HepG2 (cell line): ENCODE data around the gene VKORC1. TPM values are rescaled to one million over a fixed set of nuclear protein-coding genes. Genes with fewer than 3 reads are reported as not detected.

Experiments
- BRF2 ChIP-seq: sonication (generic); formaldehyde crosslinking; IDR thresholded peaks from 2 replicates; pipeline ENCODE4 v1.8.1; 2022; ENCODE audit warnings: mild to moderate bottlenecking, missing genetic modification reagents
- CTCF ChIP-seq: sonication (generic); formaldehyde crosslinking; IDR thresholded peaks from 2 replicates; pipeline ENCODE4 v1.5.0; 2020; ENCODE audit warnings: mild to moderate bottlenecking, missing genetic modification reagents, moderate library complexity
- EEA1 ChIP-seq: sonication (generic); formaldehyde crosslinking; IDR thresholded peaks from 2 replicates; pipeline ENCODE4 v1.5.1; 2020; ENCODE audit warnings: mild to moderate bottlenecking, missing genetic modification reagents, borderline replicate concordance
- FIP1L1 ChIP-seq: fragments of 200-400 bp; formaldehyde crosslinking; IDR thresholded peaks from 2 replicates; pipeline ENCODE4 v1.6.1; 2018; ENCODE audit warnings: low read depth, mild to moderate bottlenecking, low read length, moderate library complexity, borderline replicate concordance; ENCODE audit not compliant: insufficient read depth
- HDAC2 ChIP-seq: sonication (generic); formaldehyde crosslinking; IDR thresholded peaks from 2 replicates; pipeline ENCODE4 v1.4.0; 2020; ENCODE audit warnings: missing genetic modification reagents
- IKZF5 ChIP-seq: IDR thresholded peaks from 2 replicates; pipeline ENCODE4 v1.6.1; 2018; ENCODE audit warnings: missing genetic modification reagents, mild to moderate bottlenecking, missing compliant biosample characterization
- KAT8 ChIP-seq: IDR thresholded peaks from 2 replicates; pipeline ENCODE4 v1.6.1; 2016; ENCODE audit warnings: missing genetic modification reagents, missing compliant biosample characterization
- MIER3 ChIP-seq: IDR thresholded peaks from 2 replicates; pipeline ENCODE4 v1.6.1; 2016; ENCODE audit warnings: missing compliant biosample characterization, borderline replicate concordance
- NFYC ChIP-seq: IDR thresholded peaks from 2 replicates; pipeline ENCODE4 v1.6.1; 2016; ENCODE audit warnings: missing genetic modification reagents, missing compliant biosample characterization
- NR3C1 ChIP-seq: sonication (generic); formaldehyde crosslinking; IDR thresholded peaks from 2 replicates; pipeline ENCODE4 v1.4.0; 2020; ENCODE audit warnings: missing genetic modification reagents
- RARA ChIP-seq: IDR thresholded peaks from 2 replicates; pipeline ENCODE4 v1.6.1; 2016; ENCODE audit warnings: missing genetic modification reagents, missing compliant biosample characterization
- RBAK ChIP-seq: sonication (generic); formaldehyde crosslinking; IDR thresholded peaks from 2 replicates; pipeline ENCODE4 v1.5.1; 2020; ENCODE audit warnings: mild to moderate bottlenecking, missing genetic modification reagents
- RBFOX2 ChIP-seq: fragments of 200-400 bp; formaldehyde crosslinking; IDR thresholded peaks from 2 replicates; pipeline ENCODE4 v1.6.1; 2017; ENCODE audit warnings: low read depth, mild to moderate bottlenecking, low read length
- RCOR2 ChIP-seq: IDR thresholded peaks from 2 replicates; pipeline ENCODE4 v1.6.1; 2016; ENCODE audit warnings: missing biosample characterization, missing genetic modification reagents
- SMAD1 ChIP-seq: sonication (generic); formaldehyde crosslinking; IDR thresholded peaks from 2 replicates; pipeline ENCODE4 v1.4.0; 2020; ENCODE audit warnings: missing genetic modification reagents, low read depth, mild to moderate bottlenecking, borderline replicate concordance
- TGIF2 ChIP-seq: IDR thresholded peaks from 2 replicates; pipeline ENCODE4 v1.6.1; 2016; ENCODE audit warnings: control low read depth, missing compliant biosample characterization
- WIZ ChIP-seq: sonication (generic); formaldehyde crosslinking; IDR thresholded peaks from 2 replicates; pipeline ENCODE4 v1.5.1; 2020; ENCODE audit warnings: mild to moderate bottlenecking, missing genetic modification reagents
- ZFP36L2 ChIP-seq: sonication (generic); formaldehyde crosslinking; IDR thresholded peaks from 2 replicates; pipeline ENCODE4 v1.4.0; 2020; ENCODE audit warnings: missing genetic modification reagents
- ZNF274 ChIP-seq: sonication (generic); formaldehyde crosslinking; IDR thresholded peaks from 2 replicates; pipeline ENCODE4 v1.5.1; 2020; ENCODE audit warnings: mild to moderate bottlenecking, missing genetic modification reagents
- ZNF562 ChIP-seq: sonication (generic); formaldehyde crosslinking; IDR thresholded peaks from 2 replicates; pipeline ENCODE4 v1.8.0; 2022; ENCODE audit warnings: missing genetic modification reagents, borderline replicate concordance
- ZNF691 ChIP-seq: sonication (generic); formaldehyde crosslinking; IDR thresholded peaks from 2 replicates; pipeline ENCODE4 v1.4.0; 2020; ENCODE audit warnings: missing genetic modification reagents, low read depth, mild to moderate bottlenecking, borderline replicate concordance
- ZNF709 ChIP-seq: sonication (generic); formaldehyde crosslinking; IDR thresholded peaks from 2 replicates; pipeline ENCODE4 v1.5.0; 2020; ENCODE audit warnings: mild to moderate bottlenecking, missing genetic modification reagents
- ZNF780A ChIP-seq: sonication (generic); formaldehyde crosslinking; IDR thresholded peaks from 2 replicates; pipeline ENCODE4 v1.8.0; 2022; ENCODE audit warnings: mild to moderate bottlenecking, missing genetic modification reagents, moderate library complexity
- ZNF790 ChIP-seq: sonication (generic); formaldehyde crosslinking; IDR thresholded peaks from 2 replicates; pipeline ENCODE4 v1.8.0; 2022; ENCODE audit warnings: missing genetic modification reagents, mild to moderate bottlenecking, borderline replicate concordance
- ZNF850 ChIP-seq: sonication (generic); formaldehyde crosslinking; conservative IDR thresholded peaks from 2 replicates; pipeline ENCODE4 v1.9.0; 2021; ENCODE audit warnings: mild to moderate bottlenecking, missing genetic modification reagents
- ZSCAN20 ChIP-seq: sonication (generic); formaldehyde crosslinking; IDR thresholded peaks from 2 replicates; pipeline ENCODE4 v1.4.0; 2020; ENCODE audit warnings: missing genetic modification reagents, mild to moderate bottlenecking, borderline replicate concordance
- polyA plus RNA-seq, 8 experiments: library from polyadenylated mRNA; depleted of rRNA in 3 of 8; stranded (reverse) in 7 of 8; unstranded in 1 of 8; fragments of >200 nt; fragmentation: Illumina TruSeq in 4 of 8; extraction: Trizol in 4 of 8; gene quantifications; 2 replicates each; pipeline versions ENCODE4 v1.2.1 to v1.2.3, GENCODE V29; 2011 to 2016; ENCODE audit warnings: low read depth in 4 of 8, missing spikeins in 1 of 8, mixed read lengths in 1 of 8; ENCODE audit not compliant: insufficient read depth in 1 of 8
- total RNA-seq, 5 experiments: library from RNA; depleted of rRNA; stranded (reverse); fragments of >200 nt; fragmentation: Illumina TruSeq; extraction: Trizol; gene quantifications; 2 replicates each; pipeline ENCODE4 v1.2.3, GENCODE V29; 2016; ENCODE audit warnings: low read depth in 1 of 5

VKORC1 gene
- total and polyA plus RNA-seq, 2 of the 13 experiments (the other 11 are each of a cell fraction or from before 2014, with no cell fraction given): 141 to 615 TPM

- no peak for TF ChIP-seq BRF2 (CRISPR knock-in tag)
- TF ChIP-seq TGIF2 (CRISPR knock-in tag): peak; percentile 31; the same call in 1 of the 2 replicates
- TF ChIP-seq MIER3 (CRISPR knock-in tag): peak; percentile 73; the same call in 1 of the 2 replicates
- TF ChIP-seq ZFP36L2 (CRISPR knock-in tag): no peak
- TF ChIP-seq ZNF709: peak; percentile 93
- peak; percentile 65 for TF ChIP-seq HDAC2 (CRISPR knock-in tag)
- TF ChIP-seq ZNF691: no peak
- peak; percentile 66; the same call in 1 of the 2 replicates for TF ChIP-seq IKZF5
- TF ChIP-seq ZSCAN20 (CRISPR knock-in tag): peak; percentile 82
- no peak for TF ChIP-seq RCOR2 (CRISPR knock-in tag)
- no peak for TF ChIP-seq ZNF562
- TF ChIP-seq CTCF (CRISPR knock-in tag): peak; percentile 29; the same call in 1 of the 2 replicates
- peak; percentile 45; the same call in 1 of the 2 replicates for TF ChIP-seq RARA (CRISPR knock-in tag)
- TF ChIP-seq ZNF790: peak; percentile 87; the same call in 1 of the 2 replicates
- TF ChIP-seq KAT8 (CRISPR knock-in tag): peak; percentile 68
- TF ChIP-seq ZNF780A (CRISPR knock-in tag): no peak
- peak; percentile 48; the same call in 1 of the 2 replicates for TF ChIP-seq SMAD1 (CRISPR knock-in tag)
- TF ChIP-seq RBFOX2: peak; percentile 90
- 0 out of 2 replicates have a peak, but pooled peaks have one; percentile 51 for TF ChIP-seq ZNF274 (CRISPR knock-in tag)
- 0 out of 2 replicates have a peak, but pooled peaks have one; percentile 59 for TF ChIP-seq FIP1L1
- peak; percentile 87; the same call in 1 of the 2 replicates for TF ChIP-seq EEA1 (CRISPR knock-in tag)
- TF ChIP-seq NFYC (CRISPR knock-in tag): peak; percentile 64
- TF ChIP-seq NR3C1: no peak
- no peak for TF ChIP-seq RBAK (CRISPR knock-in tag)
- TF ChIP-seq WIZ (CRISPR knock-in tag): no peak
- peak; percentile 79; the same call in 1 of the 2 replicates for TF ChIP-seq ZNF850 (CRISPR knock-in tag)
Measured at GRCh38 chr16:31108035-31108793, 13.6 kb upstream of the VKORC1 start, which contains the start of gene BCKDK (continued).
